Medulla oblongata (tissue), 1 donor: Measurements from ENCODE around the gene SPTBN2.
A peak's percentile ranks its signal among the peaks of the same experiment; 100 is the strongest.

Experiments used
- DNase-seq: peaks from one replicate; pipeline ENCODE4 v3.0.0-alpha.2; 2015; ENCODE audit errors: extremely low spot score

The SPTBN2 gene

DNA sequence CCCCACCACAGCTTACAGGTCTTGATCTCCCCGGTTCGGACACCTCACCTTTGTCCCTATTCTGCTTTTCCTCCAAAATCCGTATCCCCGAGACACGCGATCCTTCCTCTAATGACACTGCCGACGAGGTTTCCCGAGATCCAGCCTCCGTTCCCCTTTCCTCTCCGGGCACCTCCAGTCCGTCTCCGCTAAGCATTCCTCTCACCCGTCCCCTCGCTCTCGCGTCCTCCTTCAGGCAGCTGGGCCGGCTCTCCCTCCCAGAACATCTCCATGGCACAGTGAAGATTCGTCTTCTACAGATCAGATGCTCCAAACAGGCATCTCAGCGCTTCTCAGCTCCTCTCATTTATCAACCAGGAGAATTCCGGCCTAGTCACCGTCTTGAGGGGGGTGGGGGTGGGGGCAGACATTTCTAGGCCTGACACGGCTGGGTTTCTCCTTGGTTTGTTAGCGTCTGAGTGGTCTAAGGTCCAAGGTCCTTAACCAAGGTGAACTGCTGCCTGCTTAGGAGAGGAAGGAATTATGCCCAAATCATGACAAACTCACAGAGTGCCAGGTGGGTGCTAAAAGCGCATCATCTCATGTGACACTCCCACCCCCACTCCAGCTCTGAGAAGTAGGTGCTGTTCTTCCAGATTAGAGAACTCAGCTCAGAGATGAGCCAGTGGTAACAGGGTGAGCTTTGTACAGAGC, at the start of gene SPTBN2:
Gene SPTBN2, minus strand, starts transcription at position 524 of the 693 bp plus-strand sequence. CDS start 7,976 bp downstream, outside the sequence.
- DNase-seq, result peak; percentile 9

DNA sequence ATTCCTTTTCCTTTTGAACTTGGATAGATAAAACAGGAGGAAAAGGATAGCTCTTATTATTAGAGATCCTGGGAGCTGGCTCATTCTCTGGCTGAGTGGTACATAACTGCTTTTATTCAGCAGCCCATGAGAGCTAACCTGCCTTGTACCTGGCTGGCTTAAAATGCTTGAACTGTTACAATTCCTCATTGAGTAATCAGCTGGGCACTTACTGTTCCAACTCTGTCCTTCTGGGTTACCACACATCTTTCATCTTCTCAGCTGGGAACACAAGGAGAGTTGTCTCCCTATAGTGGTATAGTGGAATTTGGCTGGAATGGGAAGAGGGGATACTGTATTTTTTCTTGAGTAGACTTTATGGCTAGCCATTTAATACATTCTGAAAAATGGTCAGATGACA, 39.8 kb upstream of the SPTBN2 start:
- no peak for DNase-seq

DNA sequence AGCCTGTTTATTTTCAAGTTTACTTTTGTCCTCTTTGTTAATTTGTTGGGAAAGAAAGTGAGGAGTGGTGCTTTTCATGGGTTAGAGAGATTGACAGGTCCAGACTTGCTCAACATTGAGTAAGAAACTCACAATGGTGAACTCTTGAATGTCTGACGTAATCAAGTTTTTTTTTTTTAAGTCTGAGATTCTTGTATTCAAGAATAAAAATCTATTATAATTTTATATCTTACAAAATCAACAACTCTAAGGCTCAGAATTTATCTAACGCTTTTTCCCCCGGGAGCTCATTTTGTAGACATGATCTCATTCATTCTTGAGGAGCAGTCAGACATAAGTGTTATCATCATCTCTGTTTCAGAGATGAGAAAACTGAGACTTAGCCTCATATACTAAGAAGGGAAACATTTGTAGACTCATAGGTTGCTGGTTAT, 39.1 kb upstream of the SPTBN2 start:
- DNase-seq, result no peak

DNA sequence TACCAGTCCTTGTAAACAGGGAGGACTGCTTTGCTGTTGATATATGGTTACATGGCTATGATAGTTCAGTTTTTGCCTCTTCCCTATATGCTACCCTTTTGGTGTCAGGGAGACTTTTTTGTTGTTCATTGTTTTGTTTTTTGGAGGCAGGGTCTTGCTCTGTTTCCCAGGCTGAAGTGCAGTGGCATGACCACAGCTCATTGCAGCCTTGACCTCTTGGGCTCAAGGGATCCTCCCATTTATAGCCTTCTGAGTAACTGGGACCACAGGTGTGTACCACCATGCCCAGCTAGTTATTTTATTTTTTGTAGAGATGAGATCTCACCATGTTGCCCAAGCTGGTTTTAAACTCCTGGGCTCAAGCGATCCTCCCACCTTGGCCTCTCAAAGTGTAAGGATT, 38.6 kb upstream of the SPTBN2 start:
- no peak for DNase-seq

DNA sequence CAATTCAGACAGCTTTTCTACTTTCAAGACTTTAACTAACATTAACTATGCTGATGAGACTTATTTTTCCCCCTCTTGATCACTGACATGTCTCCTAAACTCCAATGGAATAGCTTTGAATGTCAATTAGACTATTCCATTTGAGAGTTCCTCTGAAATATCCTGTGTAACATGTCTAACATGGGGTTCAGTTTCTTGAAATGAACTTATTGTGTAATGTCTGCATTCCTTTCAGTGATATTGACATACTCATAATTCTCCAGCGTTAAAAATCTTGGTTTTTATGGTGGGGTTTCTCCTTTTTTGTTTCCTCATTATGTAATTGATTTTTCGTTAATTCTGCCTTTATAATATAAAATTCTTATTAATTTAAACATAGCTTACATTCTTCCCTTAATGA, 37.7 kb upstream of the SPTBN2 start:
- DNase-seq, result no peak

DNA sequence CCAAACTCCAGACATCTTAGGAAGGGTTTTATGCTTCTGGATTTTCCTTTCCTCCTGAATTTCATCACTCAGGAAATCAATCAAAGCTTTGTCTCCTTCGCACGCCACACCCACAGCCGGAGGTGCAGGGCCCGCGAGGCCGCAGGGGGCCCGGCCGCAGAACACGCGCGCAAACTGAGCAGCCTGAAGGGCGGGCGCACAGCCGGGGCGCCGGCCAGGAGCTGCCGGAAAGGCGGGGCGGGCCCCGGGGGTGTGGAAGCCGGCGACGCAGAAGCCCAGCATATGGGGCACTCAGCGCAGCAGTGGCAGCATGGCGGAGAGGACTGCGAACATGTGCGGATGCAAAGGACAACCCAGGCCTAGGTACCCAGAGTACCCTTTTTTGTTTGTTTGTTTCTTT, 33.1 kb upstream of the SPTBN2 start:
- no peak for DNase-seq

DNA sequence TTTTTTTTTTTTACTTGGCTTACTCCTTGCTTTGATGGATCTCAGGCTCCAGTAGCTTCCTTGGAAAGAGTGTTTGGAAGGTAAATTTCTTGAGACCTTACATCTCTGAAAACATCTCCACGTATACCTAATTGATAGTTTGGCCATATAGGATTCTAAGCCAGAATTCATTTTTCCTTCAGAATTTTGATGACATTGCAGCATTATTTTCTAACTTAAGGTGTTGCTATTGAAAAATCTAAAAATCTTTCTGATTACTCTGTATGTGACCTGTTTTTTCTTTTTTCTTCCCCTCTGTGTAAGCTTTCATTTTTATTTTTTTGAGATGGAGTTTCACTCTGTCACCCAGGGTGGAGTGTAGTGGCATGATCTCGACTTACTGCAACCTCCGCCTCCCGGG, 23.1 kb upstream of the SPTBN2 start:
- DNase-seq, result no peak

DNA sequence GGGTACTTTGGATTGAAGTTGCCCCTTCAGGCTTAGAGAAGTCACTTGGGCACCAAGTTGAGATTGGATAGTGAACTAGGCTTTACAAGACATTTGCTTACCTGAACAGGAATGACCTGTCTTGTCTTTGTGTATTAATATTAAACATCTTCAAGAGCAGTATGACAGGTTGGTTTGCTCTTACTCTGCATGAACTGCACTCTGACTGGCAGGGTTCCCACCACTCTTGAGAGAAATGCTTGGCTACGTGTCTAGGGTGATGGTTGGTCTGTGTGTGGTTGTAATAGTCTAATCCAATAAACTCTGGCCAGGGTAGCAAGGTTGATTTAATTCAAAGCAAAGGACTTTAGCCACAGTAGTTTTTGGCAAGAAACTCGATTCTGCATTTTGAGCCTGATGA, 20.1 kb upstream of the SPTBN2 start:
- no peak for DNase-seq

DNA sequence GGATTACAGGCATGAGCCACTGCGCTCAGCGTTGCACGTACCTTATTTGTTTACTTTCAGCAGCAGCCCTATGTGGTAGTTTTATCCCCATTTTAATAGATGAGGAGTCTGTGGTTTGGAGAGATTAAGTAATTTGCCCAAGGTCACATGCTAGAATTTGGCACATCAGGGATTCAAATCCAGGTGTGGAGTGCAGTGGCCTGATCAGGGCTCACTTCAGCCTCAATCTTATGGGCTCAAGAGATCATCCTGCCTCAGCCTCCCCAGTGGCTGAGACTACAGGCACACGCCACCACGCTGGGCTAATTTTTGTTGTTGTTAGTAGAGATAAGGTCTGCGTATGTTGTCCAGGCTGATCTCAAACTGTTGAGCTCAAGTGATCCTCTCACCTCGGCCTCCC, 18.5 kb upstream of the SPTBN2 start:
- no peak for DNase-seq

DNA sequence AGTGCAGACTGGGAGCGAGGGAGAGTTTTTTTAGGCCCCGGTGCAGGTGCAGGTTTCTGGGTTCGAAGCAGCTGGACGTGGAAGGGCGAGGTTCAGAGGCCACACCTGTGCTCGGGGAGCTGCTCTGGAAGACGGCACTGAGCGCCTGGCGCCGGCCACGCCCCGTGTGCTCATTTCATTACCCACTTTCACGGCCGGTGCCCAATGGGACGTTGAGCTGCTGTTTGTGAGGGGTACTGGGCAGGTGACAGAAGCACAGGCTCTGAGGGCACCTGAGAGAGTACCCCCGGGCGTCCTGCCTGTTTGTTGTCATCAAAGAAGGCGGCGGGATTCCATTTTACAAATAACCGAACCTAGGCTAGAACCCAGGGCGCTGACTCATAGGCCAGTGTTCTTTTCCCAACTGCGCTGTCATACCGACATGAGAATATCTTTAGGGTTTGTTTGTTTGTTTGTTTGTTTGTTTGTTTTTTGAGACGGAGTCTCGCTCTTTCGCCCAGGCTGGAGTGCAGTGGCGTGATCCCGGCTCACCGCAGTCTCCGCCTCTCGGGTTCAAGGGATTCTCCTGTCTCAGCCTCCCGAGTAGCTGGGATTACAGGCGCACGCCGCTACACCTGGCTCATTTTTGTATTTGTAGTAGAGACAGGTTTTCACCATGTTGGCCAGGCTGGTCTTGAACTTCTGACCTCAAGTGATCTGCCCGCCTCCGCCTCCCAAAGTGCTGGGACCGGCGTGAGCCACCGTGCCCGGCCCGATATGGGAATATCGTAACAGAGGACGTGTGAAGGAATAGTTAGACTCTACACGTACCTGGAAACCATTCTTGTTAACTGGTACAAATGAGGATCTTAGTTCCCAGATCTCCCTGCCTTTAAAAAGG, 16.6 kb upstream of the SPTBN2 start:
- no peak for DNase-seq

DNA sequence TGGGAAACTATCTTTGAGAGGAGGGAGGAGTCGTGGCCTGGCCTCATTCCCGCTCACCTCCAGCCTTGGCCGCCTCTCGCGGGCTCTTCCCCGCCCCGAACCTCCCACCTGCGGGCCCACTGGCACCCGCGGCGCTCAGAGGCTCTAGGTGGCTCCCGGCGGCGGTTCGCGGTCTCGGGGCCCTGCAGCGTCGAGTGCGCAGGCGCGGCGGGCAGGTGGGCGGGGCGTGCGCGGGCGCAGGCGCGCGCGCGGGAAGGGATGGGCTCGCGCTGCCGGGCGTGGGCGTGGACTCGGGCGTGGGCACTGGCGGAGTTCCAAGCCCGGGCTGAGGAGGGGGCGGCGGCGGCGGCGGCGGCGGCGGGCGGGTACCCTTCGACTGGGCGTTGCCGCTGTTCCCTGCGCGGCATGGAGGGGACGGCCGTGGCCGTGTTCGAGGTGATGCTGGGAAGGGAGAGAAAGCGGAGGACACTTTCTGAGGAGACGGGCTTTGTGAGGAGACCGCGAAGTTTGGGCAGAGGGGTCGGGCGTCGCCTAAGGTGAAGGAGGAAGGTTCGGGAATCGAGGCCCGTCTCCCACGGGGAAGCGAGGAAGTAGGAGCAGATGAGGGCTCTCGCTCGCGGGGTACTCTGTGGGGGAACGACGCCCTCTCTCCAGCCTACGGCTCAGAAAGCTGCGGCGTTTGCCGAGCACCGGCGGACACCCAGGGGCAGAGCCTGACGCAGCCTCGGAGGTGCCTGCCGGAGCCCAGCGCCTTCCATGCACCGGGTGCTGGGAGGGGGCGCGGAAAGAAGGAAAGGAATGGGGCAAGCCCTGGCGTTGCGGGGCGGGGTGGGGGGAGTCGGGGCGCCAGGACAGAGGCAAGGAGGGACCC, 15.7 kb upstream of the SPTBN2 start:
- peak; percentile 81 for DNase-seq

DNA sequence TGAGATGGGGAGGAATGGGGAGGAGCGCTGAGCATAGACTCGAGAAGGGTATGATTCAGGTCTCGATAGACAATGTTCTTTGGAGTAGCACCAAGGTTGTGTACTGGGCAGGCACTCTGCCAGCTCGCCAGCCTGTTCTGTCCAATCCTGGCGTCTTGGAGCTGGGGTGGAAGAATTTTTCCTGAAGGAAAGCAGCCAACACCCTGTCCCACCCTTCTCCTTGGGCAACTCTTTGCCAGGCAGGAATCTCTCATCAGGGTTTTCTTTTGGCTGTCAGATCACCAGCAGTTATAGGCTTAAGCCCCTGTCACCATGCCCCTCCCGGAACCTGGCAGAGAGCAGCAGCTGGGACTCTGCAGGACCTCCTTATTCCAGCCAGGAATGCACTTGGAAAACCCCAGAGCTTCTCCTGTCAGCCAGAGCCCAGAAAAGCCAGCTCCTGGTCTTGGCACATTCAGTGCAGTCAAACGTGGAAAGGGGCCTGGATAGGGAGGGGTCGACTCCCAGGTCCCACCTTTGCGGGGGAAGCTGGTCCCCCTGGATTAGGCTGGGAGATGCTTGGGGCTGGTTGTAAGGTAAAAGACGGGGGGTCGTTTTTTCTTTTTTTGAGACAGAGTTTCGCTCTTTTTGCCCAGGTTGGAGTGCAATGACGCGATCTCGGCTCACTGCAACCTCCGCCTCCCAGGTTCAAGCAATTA, 14.4 kb upstream of the SPTBN2 start:
- no peak for DNase-seq

DNA sequence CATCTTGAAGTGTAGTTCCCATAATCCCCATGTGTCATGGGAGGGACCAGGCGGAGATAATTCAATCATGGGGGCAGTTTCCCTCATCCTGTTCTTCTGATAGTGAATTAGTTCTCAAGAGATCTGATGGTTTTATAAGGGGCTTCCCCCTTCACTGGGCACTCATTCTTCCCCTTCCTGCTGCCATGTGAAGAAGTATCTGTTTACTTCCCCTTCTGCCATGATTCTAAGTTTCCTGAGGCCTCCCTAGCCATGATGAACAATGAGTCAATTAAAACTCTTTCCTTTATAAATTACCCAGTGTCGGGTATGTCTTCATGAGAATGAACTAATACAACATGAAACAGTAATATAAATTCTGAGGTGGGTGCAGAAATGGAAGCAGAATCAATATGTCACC, 12.1 kb upstream of the SPTBN2 start:
- no peak for DNase-seq

DNA sequence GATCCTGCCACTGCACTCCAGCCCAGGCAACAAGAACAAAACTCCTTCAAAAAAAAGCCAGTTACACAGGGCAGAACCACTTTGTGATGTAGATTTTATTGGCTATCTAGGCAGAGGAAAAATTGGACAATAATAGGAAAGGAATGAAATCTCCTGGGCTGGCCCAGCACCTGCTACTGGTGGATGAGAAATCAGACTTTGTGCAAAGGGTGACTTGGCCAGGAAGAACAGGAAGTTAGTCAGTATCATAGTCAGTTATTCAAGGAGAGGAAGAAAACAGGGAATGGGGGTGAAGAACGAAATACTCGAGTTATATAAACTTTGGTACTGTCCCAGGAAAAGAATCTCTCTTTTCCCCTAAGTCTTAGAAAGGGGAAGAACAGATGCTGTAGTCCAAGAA, 11.0 kb upstream of the SPTBN2 start:
- no peak for DNase-seq

DNA sequence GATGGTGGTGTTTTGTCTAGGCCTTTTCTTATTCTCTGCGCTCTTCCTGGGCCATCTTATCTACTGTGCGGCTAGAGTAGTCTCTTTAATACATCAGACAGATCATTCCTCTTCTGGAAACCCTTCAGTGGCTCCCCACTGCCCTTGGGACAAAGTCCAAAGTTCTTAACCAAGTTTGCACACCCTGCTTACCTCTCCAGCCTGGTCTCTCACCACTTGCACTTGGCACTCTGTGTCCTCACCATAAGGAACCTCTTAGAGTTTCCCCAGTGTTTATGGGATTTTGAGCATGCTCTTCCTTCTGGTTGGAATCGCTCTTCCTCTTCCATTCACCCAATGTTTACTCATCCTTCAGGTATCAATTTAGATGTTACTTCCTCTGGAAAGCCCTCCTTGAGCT, 5.2 kb upstream of the SPTBN2 start:
- DNase-seq, result no peak

DNA sequence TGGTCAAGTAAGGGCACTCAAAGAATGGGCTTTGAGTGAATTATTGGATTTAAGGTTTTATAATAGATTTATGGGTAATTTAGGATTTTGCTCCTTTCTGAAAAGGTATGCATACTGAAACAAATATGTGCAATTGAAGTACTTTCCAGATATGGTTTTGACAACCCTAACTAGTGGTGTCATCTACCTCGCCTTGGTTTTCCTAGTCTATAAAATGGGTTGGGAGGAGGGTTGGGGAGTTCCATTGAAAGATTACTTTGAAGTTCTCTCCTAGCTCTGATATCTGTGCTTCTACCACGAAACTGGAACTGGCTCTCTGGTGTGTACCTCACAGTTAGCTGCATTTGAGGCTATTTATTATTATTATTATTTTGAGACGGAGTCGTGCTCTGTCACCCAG, 431 bp upstream of the SPTBN2 start:
- DNase-seq, result no peak

DNA sequence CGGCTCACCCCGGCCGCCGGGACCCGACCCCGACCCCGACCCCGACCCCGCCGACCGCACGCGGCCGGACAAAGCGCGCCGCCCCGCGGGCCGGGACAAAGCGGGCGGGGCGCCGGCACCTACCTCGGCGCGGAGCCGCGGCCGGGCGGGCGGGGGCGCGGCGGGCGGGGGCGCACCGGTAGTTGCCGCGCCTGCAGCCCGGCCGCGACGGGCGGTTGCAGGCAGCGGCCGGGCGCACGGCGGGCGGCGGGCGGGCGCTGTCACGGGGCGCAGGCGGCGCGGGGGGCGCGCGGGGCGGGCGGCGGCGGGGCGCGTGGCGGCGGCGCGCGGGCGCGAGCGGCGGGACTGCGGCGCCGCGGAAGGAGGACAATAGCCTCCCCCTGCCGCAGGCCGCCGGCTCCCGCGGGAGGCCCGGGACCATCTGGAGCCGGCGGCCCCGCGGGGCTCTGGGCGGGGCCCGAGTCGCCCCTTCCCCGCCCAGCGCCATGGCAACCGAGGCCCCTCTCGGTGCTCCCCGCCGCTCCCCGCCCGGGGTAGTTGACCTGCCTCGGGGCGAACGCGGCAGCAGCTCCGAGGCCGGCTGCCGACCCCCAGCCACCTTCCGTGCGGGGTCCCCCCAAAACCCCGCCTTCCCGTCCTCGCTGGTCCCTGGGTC, 851 bp downstream of the SPTBN2 start:
- DNase-seq, result no peak

DNA sequence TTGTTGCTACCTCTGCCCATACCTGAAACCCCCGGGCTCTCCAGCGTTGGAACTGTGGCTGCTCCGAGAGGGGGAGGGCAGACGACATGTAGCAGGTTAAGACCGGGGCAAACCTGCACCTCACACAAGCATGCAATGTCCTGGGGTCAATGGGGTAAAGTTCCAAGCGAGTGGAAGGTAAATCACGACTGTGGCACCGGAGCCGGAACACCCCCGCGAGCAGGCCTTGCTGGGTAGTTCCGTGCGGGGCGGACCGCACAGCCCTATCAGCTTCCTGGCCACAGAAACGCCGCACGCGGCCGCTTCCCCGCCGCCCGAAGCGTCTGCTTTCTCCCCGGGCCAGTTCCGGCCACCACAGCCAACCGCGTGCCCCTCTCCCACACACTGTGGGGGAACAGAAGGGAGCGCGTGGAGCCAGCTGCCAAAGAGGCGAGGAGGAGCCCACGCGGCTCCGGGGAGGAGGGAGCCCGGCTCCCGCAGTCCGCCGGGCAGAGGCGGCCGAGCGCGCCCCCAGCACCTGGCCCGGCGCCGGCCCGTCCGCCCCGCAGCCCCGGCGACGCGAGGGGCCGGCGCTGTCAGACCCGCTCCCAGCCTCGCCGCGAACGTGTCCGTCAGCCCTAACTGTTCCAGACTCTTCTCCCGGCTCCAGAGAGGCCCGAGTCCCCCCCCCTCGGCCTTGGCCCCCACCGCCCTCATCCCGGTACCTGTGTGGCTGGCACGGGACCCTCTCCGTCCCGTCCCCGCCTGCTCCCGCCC, 1.6 kb downstream of the SPTBN2 start:
- DNase-seq, result no peak

DNA sequence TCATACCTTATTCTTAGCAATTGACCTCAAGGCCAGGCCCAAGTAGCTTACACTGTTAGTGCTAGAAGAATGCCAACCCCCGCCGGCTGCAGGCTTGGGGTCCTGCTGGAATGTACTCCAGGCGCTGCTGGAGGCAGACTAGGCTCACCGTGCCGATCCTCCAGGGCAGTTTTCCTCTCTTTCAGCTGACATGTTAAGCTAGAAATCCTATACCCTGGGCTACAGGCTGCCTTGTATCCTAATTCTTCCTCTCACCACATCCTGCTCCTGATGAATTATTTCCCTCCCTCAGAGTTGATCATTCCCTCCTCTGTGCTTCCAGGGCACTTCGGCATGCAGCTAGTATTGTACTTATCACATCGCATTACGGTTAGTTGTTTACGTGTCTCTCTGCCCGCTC, 3.4 kb downstream of the SPTBN2 start:
- DNase-seq, result no peak

DNA sequence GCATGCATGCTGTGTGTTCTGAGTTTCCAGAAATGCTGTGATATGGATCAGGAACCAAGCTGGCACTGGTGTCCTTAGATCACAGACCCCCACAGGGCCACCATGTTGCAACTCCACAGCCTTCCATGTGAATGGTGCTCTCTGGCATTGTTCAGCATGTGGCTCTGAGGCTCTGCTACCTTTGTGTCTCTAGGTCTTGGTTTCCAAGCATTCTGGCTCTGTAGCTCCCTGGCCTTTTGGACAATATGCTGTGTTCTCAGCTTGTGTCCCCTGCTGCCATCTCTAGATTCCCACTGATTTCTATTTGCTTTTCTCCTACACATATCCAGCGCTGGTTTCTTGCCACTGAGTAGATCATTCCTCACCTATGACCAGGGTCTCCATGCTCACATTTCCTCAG, 3.9 kb downstream of the SPTBN2 start:
- no peak for DNase-seq
